Astrocyte (in vitro differentiated cells and primary cell): ENCODE results near the gene MMP21. TPM values are rescaled to one million over a fixed set of nuclear protein-coding genes. Genes with fewer than 3 reads are reported as not detected.

ENCODE experiments used
- DNase-seq: peaks from one replicate; pipeline ENCODE4 v3.0.0-alpha.2; 2010; ENCODE audit warnings: low read depth
- FAIRE-seq: peaks from 2 replicates; lab custom pipeline; 2011; peaks lifted over from hg19 to GRCh38; lab: Jason Lieb, UNC
- H2AFZ ChIP-seq: 2 replicates; pipeline ENCODE4 v1.6.0; 2012; ENCODE audit warnings: low read depth, low read length, inconsistent platforms
- H3K27ac ChIP-seq: 2 replicates; pipeline ENCODE4 v1.5.1; 2011; ENCODE audit warnings: low read depth, low read length, inconsistent platforms
- H3K27me3 ChIP-seq: 2 replicates; pipeline ENCODE4 v1.6.0; 2011; ENCODE audit warnings: low read length, inconsistent platforms; ENCODE audit not compliant: insufficient read depth
- H3K36me3 ChIP-seq: 2 replicates; pipeline ENCODE4 v1.5.1; 2011; ENCODE audit warnings: low read length, inconsistent platforms; ENCODE audit not compliant: insufficient read depth
- H3K4me1 ChIP-seq: 2 replicates; pipeline ENCODE4 v1.5.1; 2011; ENCODE audit warnings: low read length, inconsistent platforms; ENCODE audit not compliant: insufficient read depth
- H3K4me2 ChIP-seq: 2 replicates; pipeline ENCODE4 v1.6.0; 2012; ENCODE audit warnings: low read length, inconsistent platforms
- H3K4me3 ChIP-seq: 2 replicates; pipeline ENCODE4 v1.5.1; 2011; ENCODE audit warnings: low read depth, mild to moderate bottlenecking, low read length, inconsistent platforms; ENCODE audit not compliant: insufficient read depth
- H3K79me2 ChIP-seq: 2 replicates; pipeline ENCODE4 v1.6.0; 2012; ENCODE audit warnings: mild to moderate bottlenecking, low read length, inconsistent platforms; ENCODE audit not compliant: insufficient read depth
- H3K9ac ChIP-seq: 2 replicates; pipeline ENCODE4 v1.6.0; 2012; ENCODE audit warnings: mild to moderate bottlenecking, low read length, inconsistent platforms
- H3K9me3 ChIP-seq: 2 replicates; pipeline ENCODE4 v1.5.1; 2012; ENCODE audit warnings: low read depth, mild to moderate bottlenecking, low read length, inconsistent platforms; ENCODE audit not compliant: insufficient read depth
- H4K20me1 ChIP-seq: 2 replicates; pipeline ENCODE4 v1.6.0; 2012; ENCODE audit warnings: low read length, inconsistent platforms; ENCODE audit not compliant: insufficient read depth
- H3K27ac Mint-ChIP-seq: one replicate; pipeline ENCODE4 v1.8.0; 2021; ENCODE audit warnings: mild to moderate bottlenecking, mixed read lengths; ENCODE audit not compliant: unreplicated experiment
- H3K27me3 Mint-ChIP-seq: one replicate; pipeline ENCODE4 v1.8.0; 2021; ENCODE audit warnings: low read depth, mixed read lengths; ENCODE audit not compliant: unreplicated experiment
- H3K36me3 Mint-ChIP-seq: one replicate; pipeline ENCODE4 v1.8.0; 2021; ENCODE audit warnings: low read depth, mixed read lengths; ENCODE audit not compliant: unreplicated experiment
- H3K4me1 Mint-ChIP-seq: one replicate; pipeline ENCODE4 v1.8.0; 2021; ENCODE audit warnings: low read depth, mixed read lengths; ENCODE audit not compliant: unreplicated experiment
- H3K4me3 Mint-ChIP-seq: one replicate; pipeline ENCODE4 v1.8.0; 2021; ENCODE audit warnings: mild to moderate bottlenecking, moderate library complexity, mixed read lengths; ENCODE audit not compliant: unreplicated experiment
- H3K9me3 Mint-ChIP-seq: one replicate; pipeline ENCODE4 v1.8.0; 2021; ENCODE audit warnings: mild to moderate bottlenecking, mixed read lengths; ENCODE audit not compliant: unreplicated experiment
- EZH2 ChIP-seq: IDR thresholded peaks from 2 replicates; pipeline ENCODE4 v1.6.1; 2012; ENCODE audit warnings: mild to moderate bottlenecking, low read length, inconsistent platforms; ENCODE audit not compliant: insufficient read depth
- total RNA-seq: library from RNA; stranded (reverse); gene quantifications from 2 replicates; pipeline ENCODE4 v1.2.1, GENCODE V29; 2021
- TF ChIP-seq, protein P1 (sequence below): IDR thresholded peaks from 2 replicates; pipeline ENCODE4 v1.5.1; 2011; ENCODE audit warnings: low read depth, mild to moderate bottlenecking, inconsistent platforms, low read length, moderate library complexity; ENCODE audit not compliant: insufficient read depth

MMP21 gene
- total RNA-seq, 1 donor from 2014 or later, result not detected

DNA sequence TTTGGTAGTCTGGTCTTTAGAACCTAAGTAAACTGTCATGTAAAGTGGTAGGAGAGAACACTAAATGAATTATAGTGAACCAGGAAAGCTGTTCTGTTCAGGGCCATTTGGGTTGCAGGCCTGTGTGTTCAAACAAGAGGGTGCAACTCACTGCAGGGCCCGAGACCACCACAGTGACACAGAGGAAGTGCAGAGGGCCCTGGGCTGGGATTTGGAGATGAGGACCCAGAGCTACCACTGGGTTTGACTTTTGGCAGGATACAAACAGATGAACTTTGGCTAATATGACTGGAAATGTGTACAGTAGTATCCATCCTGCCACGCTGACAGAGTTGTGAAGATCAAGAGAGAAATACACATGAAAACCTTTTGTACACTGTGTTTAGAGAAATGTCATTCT, 9.8 kb downstream of the MMP21 start:
- H2AFZ ChIP-seq, result no peak overlapping the region
- H3K36me3 ChIP-seq, result peaks cover 30% of the 10 kb centered on the region
- H3K4me3 ChIP-seq, result no peak overlapping the region
- DNase-seq, result no peak
- no peak overlapping the region for H3K27ac ChIP-seq
- no peak for TF ChIP-seq EZH2
- TF ChIP-seq, protein P1, sequence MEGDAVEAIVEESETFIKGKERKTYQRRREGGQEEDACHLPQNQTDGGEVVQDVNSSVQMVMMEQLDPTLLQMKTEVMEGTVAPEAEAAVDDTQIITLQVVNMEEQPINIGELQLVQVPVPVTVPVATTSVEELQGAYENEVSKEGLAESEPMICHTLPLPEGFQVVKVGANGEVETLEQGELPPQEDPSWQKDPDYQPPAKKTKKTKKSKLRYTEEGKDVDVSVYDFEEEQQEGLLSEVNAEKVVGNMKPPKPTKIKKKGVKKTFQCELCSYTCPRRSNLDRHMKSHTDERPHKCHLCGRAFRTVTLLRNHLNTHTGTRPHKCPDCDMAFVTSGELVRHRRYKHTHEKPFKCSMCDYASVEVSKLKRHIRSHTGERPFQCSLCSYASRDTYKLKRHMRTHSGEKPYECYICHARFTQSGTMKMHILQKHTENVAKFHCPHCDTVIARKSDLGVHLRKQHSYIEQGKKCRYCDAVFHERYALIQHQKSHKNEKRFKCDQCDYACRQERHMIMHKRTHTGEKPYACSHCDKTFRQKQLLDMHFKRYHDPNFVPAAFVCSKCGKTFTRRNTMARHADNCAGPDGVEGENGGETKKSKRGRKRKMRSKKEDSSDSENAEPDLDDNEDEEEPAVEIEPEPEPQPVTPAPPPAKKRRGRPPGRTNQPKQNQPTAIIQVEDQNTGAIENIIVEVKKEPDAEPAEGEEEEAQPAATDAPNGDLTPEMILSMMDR, result no peak
- FAIRE-seq, result no peak
- H3K27ac Mint-ChIP-seq, result no peak overlapping the region
- no peaks in the 10 kb centered on the region for H3K9me3 Mint-ChIP-seq
- H3K4me3 Mint-ChIP-seq, result no peak overlapping the region
- H3K4me1 Mint-ChIP-seq, result peaks cover 4% of the 10 kb centered on the region
- peaks cover 24% of the 10 kb centered on the region for H3K36me3 Mint-ChIP-seq
- H3K79me2 ChIP-seq, result no peaks in the 10 kb centered on the region
- no peaks in the 10 kb centered on the region for H3K9me3 ChIP-seq
- H3K27me3 Mint-ChIP-seq, result no peaks in the 10 kb centered on the region
- no peak overlapping the region for H3K4me2 ChIP-seq
- no peaks in the 10 kb centered on the region for H4K20me1 ChIP-seq
- H3K27me3 ChIP-seq, result no peaks in the 10 kb centered on the region
- H3K9ac ChIP-seq, result no peak overlapping the region
- peaks cover 3% of the 10 kb centered on the region for H3K4me1 ChIP-seq

DNA sequence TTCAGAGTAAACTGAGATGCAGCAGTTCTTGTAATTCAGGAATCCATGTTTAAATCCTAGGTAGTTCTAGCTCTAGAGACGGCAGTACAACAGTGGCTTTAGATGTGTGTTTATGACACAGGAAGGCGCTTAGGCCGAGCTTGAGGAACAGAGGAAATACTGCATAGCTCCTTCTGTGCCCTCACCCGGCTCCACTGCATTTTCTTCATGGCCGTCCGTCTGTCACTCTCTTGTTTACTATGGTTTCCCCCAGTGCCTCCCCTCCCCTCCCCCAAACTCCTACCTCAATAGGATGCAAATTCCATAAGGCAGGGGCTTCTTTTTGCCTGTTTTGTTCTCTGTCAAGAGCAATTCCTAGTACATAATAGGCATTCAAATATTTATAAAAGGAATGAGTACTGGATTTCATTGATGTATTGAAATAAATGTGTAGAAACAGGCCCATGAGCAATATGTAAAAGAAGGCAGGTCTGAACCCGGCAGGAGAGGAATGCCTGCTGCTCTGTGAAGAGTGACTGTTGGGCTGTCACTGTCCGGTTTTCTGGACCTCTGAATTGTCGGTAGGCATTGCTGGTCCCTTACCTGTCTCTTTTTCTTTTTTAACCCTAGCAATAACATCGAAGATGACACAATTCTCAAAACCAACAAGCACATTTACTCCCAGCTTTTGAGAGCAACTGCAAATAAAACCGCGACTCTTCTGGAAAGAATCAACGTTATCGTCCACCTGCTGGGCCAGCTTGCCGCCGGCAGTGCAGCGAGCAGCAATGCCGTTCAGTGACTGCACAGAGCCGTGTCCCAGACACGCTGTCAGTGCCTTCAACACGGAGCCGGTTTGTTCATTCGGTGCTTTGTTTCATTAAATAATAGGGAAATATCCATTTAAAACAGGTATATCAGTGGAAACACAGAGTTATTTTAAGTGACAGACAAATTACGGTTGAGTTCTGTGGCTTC, 12.7 kb downstream of the MMP21 start:
- Histone ChIP-seq H3K79me2 (no peaks in the 10 kb centered on the region), H3K4me3 (no peak overlapping the region), H3K27me3 (no peaks in the 10 kb centered on the region), H3K27ac (no peak overlapping the region), H4K20me1 (no peaks in the 10 kb centered on the region), H3K9ac (no peak overlapping the region), H3K36me3 (peaks cover 42% of the 10 kb centered on the region), H3K4me2 (no peak overlapping the region), H3K4me1 (peaks cover 3% of the 10 kb centered on the region), H3K9me3 (no peaks in the 10 kb centered on the region), H2AFZ (no peak overlapping the region)
- TF ChIP-seq, protein P1, result no peak
- FAIRE-seq (no peak), DNase-seq (no peak)
- H3K4me3 Mint-ChIP-seq, result no peak overlapping the region
- peaks cover under 1% of the 10 kb centered on the region for H3K4me1 Mint-ChIP-seq
- H3K27me3 Mint-ChIP-seq, result no peaks in the 10 kb centered on the region
- no peak overlapping the region for H3K27ac Mint-ChIP-seq
- no peaks in the 10 kb centered on the region for H3K9me3 Mint-ChIP-seq
- peaks cover 23% of the 10 kb centered on the region for H3K36me3 Mint-ChIP-seq

DNA sequence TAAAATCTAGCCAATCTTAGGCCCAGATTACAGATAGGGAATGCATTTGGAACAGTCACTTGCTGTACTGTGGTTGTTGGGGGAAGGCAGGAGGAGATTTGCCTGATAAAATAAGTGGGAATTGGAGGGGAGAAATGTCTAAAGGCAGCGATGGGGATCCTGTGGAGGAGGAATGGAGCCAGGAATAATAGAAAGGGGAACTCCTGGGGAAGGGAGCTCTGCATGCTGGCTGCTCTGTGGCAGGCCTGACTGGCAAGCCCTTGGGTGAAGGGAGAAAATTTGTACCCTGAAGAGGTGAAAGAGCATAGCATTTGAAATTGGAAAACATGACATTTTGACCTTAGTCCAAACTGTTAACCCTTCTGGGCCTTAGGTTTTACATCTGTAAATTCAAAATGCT, 13.7 kb downstream of the MMP21 start:
- Mint-ChIP-seq H3K4me3 (no peak overlapping the region), H3K9me3 (no peaks in the 10 kb centered on the region), H3K27ac (no peak overlapping the region), H3K27me3 (no peaks in the 10 kb centered on the region), H3K36me3 (peaks cover 23% of the 10 kb centered on the region), H3K4me1 (no peaks in the 10 kb centered on the region)
- no peak for DNase-seq
- H3K27ac ChIP-seq, result no peak overlapping the region
- H3K36me3 ChIP-seq, result peaks cover 42% of the 10 kb centered on the region
- no peak overlapping the region for H3K4me2 ChIP-seq
- H3K79me2 ChIP-seq, result no peaks in the 10 kb centered on the region
- peaks cover 3% of the 10 kb centered on the region for H4K20me1 ChIP-seq
- no peaks in the 10 kb centered on the region for H3K27me3 ChIP-seq
- TF ChIP-seq, protein P1, result no peak
- TF ChIP-seq EZH2, result no peak
- H3K9ac ChIP-seq, result no peak overlapping the region
- H3K9me3 ChIP-seq, result no peaks in the 10 kb centered on the region
- H3K4me1 ChIP-seq, result peaks cover 3% of the 10 kb centered on the region
- H2AFZ ChIP-seq, result no peak overlapping the region
- no peak for FAIRE-seq
- no peak overlapping the region for H3K4me3 ChIP-seq
